ENCODE results near the gene ANKRD40CL. TPM values are rescaled to one million over a fixed set of nuclear protein-coding genes. Genes with fewer than 3 reads are reported as not detected.

Gene ANKRD40CL
- total and polyA plus RNA-seq, 7 donors, result not detected

- intact Hi-C loops (cut with DNase I), result no loop called here
- H3K4me1 ChIP-seq, result no peaks in the 10 kb centered on the region
- DNase-seq (no peak), ATAC-seq (no peak)
- TF ChIP-seq, protein P1, sequence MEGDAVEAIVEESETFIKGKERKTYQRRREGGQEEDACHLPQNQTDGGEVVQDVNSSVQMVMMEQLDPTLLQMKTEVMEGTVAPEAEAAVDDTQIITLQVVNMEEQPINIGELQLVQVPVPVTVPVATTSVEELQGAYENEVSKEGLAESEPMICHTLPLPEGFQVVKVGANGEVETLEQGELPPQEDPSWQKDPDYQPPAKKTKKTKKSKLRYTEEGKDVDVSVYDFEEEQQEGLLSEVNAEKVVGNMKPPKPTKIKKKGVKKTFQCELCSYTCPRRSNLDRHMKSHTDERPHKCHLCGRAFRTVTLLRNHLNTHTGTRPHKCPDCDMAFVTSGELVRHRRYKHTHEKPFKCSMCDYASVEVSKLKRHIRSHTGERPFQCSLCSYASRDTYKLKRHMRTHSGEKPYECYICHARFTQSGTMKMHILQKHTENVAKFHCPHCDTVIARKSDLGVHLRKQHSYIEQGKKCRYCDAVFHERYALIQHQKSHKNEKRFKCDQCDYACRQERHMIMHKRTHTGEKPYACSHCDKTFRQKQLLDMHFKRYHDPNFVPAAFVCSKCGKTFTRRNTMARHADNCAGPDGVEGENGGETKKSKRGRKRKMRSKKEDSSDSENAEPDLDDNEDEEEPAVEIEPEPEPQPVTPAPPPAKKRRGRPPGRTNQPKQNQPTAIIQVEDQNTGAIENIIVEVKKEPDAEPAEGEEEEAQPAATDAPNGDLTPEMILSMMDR (IDR thresholded peaks at IDR 0.05), result no peak
- 70 to 72% (median 71%) methylated on average over 15 of the region's 15 CpGs for WGBS, 3 donors
- no peak overlapping the region for H3K27ac ChIP-seq
- H3K36me3 ChIP-seq (ENCODE audit: insufficient read depth in 1 of 2, low read depth in 1 of 2), result no peaks in the 10 kb centered on the region
- H3K9me3 ChIP-seq, result no peaks in the 10 kb centered on the region
- no peaks in the 10 kb centered on the region for H3K27me3 ChIP-seq (ENCODE audit: insufficient read depth in 3 of 3, low read length in 2 of 3)
- no peak overlapping the region for H3K4me3 ChIP-seq
Observed at GRCh38 chr17:50771991-50772785, 4.9 kb upstream of the ANKRD40CL start.

GRCh38 chr17:50770346-50770745, 3.0 kb upstream of the ANKRD40CL start:
- H3K27ac ChIP-seq, result no peak overlapping the region
- DNase-seq, result no peak
- H3K9me3 ChIP-seq, result no peaks in the 10 kb centered on the region
- H3K36me3 ChIP-seq (ENCODE audit: insufficient read depth in 1 of 2, low read depth in 1 of 2), result no peaks in the 10 kb centered on the region
- no peaks in the 10 kb centered on the region for H3K27me3 ChIP-seq (ENCODE audit: insufficient read depth in 3 of 3, low read length in 2 of 3)
- TF ChIP-seq, protein P1 (IDR thresholded peaks at IDR 0.05), result no peak
- WGBS, 3 donors, result 94 to 100% (median 96%) methylated on average over 2 of the region's 2 CpGs
- no peak for ATAC-seq
- no peaks in the 10 kb centered on the region for H3K4me1 ChIP-seq
- intact Hi-C loops (cut with DNase I), result no loop called here
- H3K4me3 ChIP-seq, result no peak overlapping the region

DNA sequence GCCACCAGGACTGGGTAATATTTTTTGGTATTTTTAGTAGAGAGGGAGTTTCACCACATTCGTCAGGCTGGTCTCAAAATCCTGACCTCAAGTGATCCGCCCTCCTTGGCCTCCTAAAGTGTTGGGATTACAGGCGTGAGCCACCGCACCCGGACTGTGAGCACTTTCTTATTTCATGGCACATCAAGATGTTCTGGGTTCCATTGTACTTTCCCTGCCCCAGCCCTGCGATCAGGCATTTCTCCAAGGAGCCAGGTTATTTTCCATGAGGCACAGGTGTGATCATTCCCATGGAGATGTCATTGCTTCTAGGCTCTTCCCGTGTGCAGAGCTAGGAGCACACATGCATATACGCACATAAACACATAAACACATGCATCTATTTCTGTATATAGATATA, 2.6 kb upstream of the ANKRD40CL start:
- intact Hi-C loops (cut with DNase I), result no loop called here
- Histone ChIP-seq H3K4me1 (no peaks in the 10 kb centered on the region), H3K27me3 (ENCODE audit: insufficient read depth in 3 of 3, low read length in 2 of 3) (no peaks in the 10 kb centered on the region), H3K9me3 (no peaks in the 10 kb centered on the region), H3K27ac (no peak overlapping the region), H3K4me3 (no peak overlapping the region), H3K36me3 (ENCODE audit: insufficient read depth in 1 of 2, low read depth in 1 of 2) (no peaks in the 10 kb centered on the region)
- 81 to 86% (median 82%) methylated on average over 8 of the region's 8 CpGs for WGBS, 3 donors
- ATAC-seq (no peak), DNase-seq (no peak)
- TF ChIP-seq, protein P1 (IDR thresholded peaks at IDR 0.05), result no peak

DNA sequence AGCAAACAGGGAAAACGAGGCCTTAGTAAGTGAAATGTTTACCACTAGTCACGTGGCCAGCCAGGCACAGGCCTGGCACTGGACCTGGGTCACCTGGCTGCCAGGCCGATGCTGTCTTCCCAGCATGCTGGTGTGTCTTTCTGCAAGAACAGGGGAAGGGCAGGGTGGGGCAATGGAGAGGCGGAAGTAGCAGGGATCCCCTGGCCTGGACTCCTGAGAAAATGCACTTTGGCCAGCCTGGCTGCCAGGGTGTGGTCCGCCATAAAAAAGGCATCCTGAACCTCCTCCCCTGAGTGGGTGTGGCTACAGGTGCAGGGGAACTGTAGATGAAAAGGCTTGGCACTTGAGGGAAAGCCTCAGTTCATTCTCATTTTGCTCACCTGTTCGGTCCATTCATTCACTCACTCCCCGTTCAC, 1.0 kb upstream of the ANKRD40CL start:
- no peak for DNase-seq
- WGBS, 3 donors, result 73 to 84% (median 79%) methylated on average over 7 of the region's 7 CpGs
- TF ChIP-seq, protein P1 (IDR thresholded peaks at IDR 0.05), result no peak

More for the DNA sequence above, 1.0 kb upstream of the ANKRD40CL start:
- intact Hi-C loops (cut with DNase I), result no loop called here
- no peak overlapping the region for H3K27ac ChIP-seq
- H3K27me3 ChIP-seq (ENCODE audit: insufficient read depth in 3 of 3, low read length in 2 of 3), result no peaks in the 10 kb centered on the region
- H3K4me3 ChIP-seq, result no peak overlapping the region
- H3K36me3 ChIP-seq (ENCODE audit: insufficient read depth in 1 of 2, low read depth in 1 of 2), result no peaks in the 10 kb centered on the region
- H3K4me1 ChIP-seq, result no peaks in the 10 kb centered on the region
- peak in 1 of 4 donors; percentile 29 for ATAC-seq
- H3K9me3 ChIP-seq, result no peaks in the 10 kb centered on the region
